Stomach (tissue), 4 donors: Measurements from ENCODE around the gene CAMK2N1.

Experiments
- EP300 ChIP-seq: sonication (generic); formaldehyde crosslinking; IDR thresholded peaks from one replicate; pipeline ENCODE4 v1.6.1; 2017; ENCODE audit warnings: antibody characterized with exemption
- POLR2A ChIP-seq, 4 donors: fragments of 450-650 bp; IDR thresholded peaks; one replicate each; pipeline ENCODE4 v1.6.1; 2016; ENCODE audit warnings: antibody characterized with exemption in 4 of 4, control low read depth in 2 of 4, mild to moderate bottlenecking in 1 of 4, moderate library complexity in 1 of 4
- POLR2AphosphoS5 ChIP-seq, 3 donors: sonication (generic); formaldehyde crosslinking; IDR thresholded peaks; one replicate each; pipeline ENCODE4 v1.6.1; 2016; ENCODE audit warnings: antibody characterized with exemption in 3 of 3
- TF ChIP-seq, protein P1 (sequence below), 7 experiments: fragments of 450-650 bp in 4 of 7; fragments of 200-600 bp in 3 of 7; sonication (generic) in 3 of 7; IDR thresholded peaks; one replicate each; pipeline ENCODE4 v1.5.1; 2016 to 2019; ENCODE audit warnings: antibody characterized with exemption in 7 of 7, control low read depth in 2 of 7, mild to moderate bottlenecking in 1 of 7

DNA sequence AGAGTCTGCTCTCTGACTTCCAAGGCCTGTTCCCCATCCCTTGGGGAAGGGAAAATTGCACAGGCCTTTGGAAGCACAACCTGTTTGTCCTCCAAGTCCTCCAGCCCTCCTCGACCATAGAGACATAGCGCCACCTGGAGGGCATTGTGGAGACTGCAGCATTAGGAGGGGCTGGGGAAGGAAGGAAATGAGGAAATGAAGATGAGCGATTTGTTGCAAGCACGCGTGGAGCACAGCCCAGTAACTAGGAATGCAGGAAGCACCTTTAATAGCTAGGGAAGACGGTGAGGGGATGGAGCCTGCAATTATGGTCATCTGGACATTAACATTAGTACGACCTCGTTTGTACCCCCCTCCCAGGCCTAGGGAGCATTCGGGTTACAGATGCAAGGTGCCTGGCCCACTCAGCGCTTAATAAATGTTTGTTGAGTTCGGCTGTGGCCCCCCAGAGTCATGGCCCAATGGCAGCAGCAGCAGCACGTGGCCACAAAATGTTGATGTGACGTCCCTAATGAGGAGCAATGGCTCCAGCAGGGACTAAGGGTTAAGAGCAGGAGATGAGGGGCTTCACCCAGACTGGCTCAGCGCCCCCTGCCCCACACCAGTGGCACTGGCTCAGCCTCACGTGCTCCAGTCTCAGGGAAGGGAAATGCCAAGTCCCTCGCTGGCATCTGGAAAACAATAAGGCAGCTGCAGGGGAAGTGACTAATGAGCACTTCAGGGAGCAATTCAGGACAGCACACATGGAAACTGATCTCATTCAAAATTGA, 8.0 kb upstream of the CAMK2N1 start:
- TF ChIP-seq, protein P1, sequence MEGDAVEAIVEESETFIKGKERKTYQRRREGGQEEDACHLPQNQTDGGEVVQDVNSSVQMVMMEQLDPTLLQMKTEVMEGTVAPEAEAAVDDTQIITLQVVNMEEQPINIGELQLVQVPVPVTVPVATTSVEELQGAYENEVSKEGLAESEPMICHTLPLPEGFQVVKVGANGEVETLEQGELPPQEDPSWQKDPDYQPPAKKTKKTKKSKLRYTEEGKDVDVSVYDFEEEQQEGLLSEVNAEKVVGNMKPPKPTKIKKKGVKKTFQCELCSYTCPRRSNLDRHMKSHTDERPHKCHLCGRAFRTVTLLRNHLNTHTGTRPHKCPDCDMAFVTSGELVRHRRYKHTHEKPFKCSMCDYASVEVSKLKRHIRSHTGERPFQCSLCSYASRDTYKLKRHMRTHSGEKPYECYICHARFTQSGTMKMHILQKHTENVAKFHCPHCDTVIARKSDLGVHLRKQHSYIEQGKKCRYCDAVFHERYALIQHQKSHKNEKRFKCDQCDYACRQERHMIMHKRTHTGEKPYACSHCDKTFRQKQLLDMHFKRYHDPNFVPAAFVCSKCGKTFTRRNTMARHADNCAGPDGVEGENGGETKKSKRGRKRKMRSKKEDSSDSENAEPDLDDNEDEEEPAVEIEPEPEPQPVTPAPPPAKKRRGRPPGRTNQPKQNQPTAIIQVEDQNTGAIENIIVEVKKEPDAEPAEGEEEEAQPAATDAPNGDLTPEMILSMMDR (IDR thresholded peaks at IDR 0.05), result peak in 6 of 7 experiments; percentile 93 to 99 (median 98)
- no peak for TF ChIP-seq POLR2A (IDR thresholded peaks at IDR 0.05)
- peak in 1 of 3 donors; percentile 74 for TF ChIP-seq POLR2AphosphoS5 (IDR thresholded peaks at IDR 0.05)
- no peak for TF ChIP-seq EP300
